OCI-LY1 (cell line): ENCODE data around the gene PRTFDC1.

Source experiments
- CTCF ChIP-seq: fragments of 200-600 bp; sonication (generic), shearing (Covaris generic); IDR thresholded peaks from 2 replicates; pipeline ENCODE4 v1.5.1; 2017; ENCODE audit warnings: mild to moderate bottlenecking, antibody characterized with exemption, low read length, moderate library complexity, mixed read lengths
- EZH2 ChIP-seq: fragments of 200-600 bp; sonication (generic), shearing (Covaris generic); IDR thresholded peaks from 2 replicates; pipeline ENCODE4 v1.8.0; 2017; ENCODE audit warnings: borderline replicate concordance, mixed run types, mild to moderate bottlenecking, antibody characterized with exemption, low read length, moderate library complexity, mixed read lengths

DNA sequence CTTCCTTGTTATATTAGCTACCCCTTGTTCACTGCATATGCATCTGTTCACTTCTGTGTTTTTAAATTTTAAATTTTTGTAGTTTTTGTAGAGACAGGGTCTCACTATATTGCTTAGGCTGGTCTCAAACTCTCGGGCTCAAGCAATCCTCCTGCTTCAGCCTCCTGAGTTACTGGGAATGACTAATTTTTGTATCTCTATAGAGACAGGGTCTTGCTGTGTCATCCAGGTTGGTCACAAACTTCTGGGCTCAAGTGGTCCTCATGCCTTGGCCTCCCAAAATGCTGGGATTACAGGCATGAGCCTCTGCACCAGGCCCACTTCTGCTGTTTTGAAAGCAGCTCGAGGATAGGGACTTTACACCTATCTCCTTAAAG lies 64.6 kb downstream of the PRTFDC1 start:
- TF ChIP-seq CTCF (no peak), EZH2 (no peak)
